ENCODE data around the gene PTPRK.

DNA sequence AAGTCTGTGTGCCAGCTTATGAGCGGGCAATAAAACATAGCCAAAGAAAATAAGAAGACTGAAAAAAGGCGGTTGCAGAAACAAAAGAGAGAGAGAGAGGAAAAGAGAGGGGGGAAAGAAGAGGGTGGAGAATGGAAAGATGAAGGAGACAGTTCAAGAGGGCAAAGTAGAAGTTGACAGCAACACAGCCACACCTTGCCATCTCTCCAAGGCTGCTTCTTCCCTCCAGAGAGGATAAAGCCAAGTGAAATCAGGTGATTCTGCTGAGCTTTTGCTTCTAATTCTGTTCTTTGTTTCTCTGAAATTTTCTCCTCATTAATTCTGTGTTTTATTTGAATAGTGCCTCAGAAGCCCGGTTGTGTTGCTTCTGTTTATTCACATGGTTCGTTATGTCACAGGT lies 48.5 kb downstream of the PTPRK start:
- no peak for TF ChIP-seq EZH2phosphoT487 (IDR thresholded peaks at IDR 0.05; ENCODE audit: borderline replicate concordance, low read length)
- TF ChIP-seq, protein P1, sequence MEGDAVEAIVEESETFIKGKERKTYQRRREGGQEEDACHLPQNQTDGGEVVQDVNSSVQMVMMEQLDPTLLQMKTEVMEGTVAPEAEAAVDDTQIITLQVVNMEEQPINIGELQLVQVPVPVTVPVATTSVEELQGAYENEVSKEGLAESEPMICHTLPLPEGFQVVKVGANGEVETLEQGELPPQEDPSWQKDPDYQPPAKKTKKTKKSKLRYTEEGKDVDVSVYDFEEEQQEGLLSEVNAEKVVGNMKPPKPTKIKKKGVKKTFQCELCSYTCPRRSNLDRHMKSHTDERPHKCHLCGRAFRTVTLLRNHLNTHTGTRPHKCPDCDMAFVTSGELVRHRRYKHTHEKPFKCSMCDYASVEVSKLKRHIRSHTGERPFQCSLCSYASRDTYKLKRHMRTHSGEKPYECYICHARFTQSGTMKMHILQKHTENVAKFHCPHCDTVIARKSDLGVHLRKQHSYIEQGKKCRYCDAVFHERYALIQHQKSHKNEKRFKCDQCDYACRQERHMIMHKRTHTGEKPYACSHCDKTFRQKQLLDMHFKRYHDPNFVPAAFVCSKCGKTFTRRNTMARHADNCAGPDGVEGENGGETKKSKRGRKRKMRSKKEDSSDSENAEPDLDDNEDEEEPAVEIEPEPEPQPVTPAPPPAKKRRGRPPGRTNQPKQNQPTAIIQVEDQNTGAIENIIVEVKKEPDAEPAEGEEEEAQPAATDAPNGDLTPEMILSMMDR (conservative IDR thresholded peaks at IDR 0.05; ENCODE audit: low read depth, low read length), result no peak
- no peak for TF ChIP-seq EZH2 (IDR thresholded peaks at IDR 0.05; ENCODE audit: low read length, unreplicated experiment)

Data from PC-3 (cell line).